ENCODE results near the gene NUP85.
"Not testable (repeated sequence)": the region's sequence is repeated elsewhere in the genome, so short reads cannot be mapped to it uniquely, and the experiment has no call there.

The NUP85 gene

DNA sequence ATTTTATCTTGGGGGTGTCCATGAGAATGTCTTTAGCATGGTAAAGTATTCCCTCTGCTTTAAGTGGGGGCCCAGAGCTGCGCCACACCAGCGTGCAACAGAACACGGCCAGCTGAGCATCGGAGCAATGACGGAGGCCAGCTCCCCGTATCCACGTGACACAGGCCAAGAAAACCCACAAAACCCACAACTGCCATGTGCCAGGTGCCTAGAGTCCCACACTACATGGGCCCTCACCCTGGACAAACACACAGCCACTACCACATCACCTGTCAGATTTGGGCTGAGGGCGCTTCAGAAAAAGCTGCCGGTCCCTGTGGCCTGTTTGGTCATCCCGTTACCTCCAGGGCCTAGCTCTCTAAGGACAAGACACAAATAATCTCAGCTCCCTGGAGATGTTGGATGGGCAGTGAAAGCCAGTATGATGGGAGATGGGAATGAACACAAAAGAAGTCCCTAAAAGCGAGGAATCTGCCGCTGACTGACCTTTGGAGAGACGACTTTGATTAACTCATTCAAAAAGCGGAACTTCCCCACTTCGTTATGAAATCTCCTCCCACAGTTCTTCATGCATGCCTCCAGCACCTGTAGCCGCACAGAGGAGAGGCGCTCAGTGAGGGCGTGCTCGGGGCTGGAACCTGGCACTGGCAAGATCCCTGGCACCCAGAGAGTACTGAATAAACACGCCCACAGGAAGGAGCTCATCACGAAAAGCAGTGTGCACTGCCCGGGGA is 38.8 kb downstream of the NUP85 start:
- Histone ChIP-seq H3K27ac (ENCODE audit: low read length) (no peak overlapping the region), H3K9me3 (ENCODE audit: control insufficient read depth, low read depth, low read length) (no peaks in the 10 kb centered on the region), H3K27me3 (ENCODE audit: control insufficient read depth, insufficient read depth, low read length) (no peaks in the 10 kb centered on the region), H3K4me1 (ENCODE audit: control insufficient read depth, low read depth, low read length) (no peaks in the 10 kb centered on the region), H3K36me3 (ENCODE audit: control insufficient read depth, low read depth, low read length) (peaks cover 43% of the 10 kb centered on the region), H3K4me3 (ENCODE audit: low read length) (no peak overlapping the region), H3K9ac (ENCODE audit: low read length) (no peak overlapping the region)

DNA sequence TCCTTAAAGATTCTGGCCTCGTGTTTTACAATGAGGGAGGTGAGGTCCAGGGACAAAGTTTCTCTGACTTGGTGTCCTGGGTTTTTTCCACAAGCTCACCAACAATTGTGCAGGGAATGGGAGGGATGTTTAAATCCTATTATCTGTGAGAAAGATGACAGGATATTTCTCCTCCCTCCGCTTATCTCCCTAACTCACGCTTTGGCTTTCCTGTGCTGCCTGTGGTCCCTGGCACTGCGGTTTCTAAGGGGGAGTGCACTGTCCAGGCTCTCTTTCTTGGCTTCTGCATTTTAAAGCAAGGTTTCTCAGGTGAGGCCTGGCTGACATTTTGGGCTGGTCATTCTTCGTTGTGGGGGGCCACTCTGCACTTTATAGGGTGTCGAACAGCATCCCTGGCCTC is 39.5 kb downstream of the NUP85 start:
- Histone ChIP-seq H3K4me1 (ENCODE audit: control insufficient read depth, low read depth, low read length) (no peaks in the 10 kb centered on the region), H3K27ac (ENCODE audit: low read length) (no peak overlapping the region), H3K27me3 (ENCODE audit: control insufficient read depth, insufficient read depth, low read length) (no peaks in the 10 kb centered on the region), H3K4me3 (ENCODE audit: low read length) (no peak overlapping the region), H3K9ac (ENCODE audit: low read length) (no peak overlapping the region), H3K36me3 (ENCODE audit: control insufficient read depth, low read depth, low read length) (peaks cover 43% of the 10 kb centered on the region), H3K9me3 (ENCODE audit: control insufficient read depth, low read depth, low read length) (no peaks in the 10 kb centered on the region)

DNA sequence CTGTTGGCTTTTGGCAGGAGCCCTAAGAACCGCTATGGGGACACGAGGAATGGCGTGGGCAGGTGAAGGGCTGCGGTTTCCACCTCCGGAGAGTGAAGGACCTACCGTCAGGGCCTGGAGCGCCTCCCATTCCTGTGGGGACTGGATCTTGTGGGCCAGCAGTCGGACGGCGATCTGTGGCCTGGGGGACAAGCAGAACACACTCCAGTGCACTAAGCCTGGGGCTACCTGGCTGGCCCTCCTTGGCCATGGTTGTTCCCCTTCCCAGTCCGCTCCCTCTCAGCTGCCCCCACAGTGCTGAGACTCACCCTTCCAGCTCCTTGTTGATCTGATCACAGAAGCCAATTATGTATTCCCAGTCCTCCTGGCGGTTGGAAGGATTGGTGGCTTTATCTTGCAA is 40.9 kb downstream of the NUP85 start:
- peaks cover 36% of the 10 kb centered on the region for H3K36me3 ChIP-seq (ENCODE audit: control insufficient read depth, low read depth, low read length)
- no peaks in the 10 kb centered on the region for H3K4me1 ChIP-seq (ENCODE audit: control insufficient read depth, low read depth, low read length)
- no peak overlapping the region for H3K9ac ChIP-seq (ENCODE audit: low read length)
- H3K27ac ChIP-seq (ENCODE audit: low read length), result no peak overlapping the region
- no peak overlapping the region for H3K4me3 ChIP-seq (ENCODE audit: low read length)
- H3K27me3 ChIP-seq (ENCODE audit: control insufficient read depth, insufficient read depth, low read length), result no peaks in the 10 kb centered on the region
- H3K9me3 ChIP-seq (ENCODE audit: control insufficient read depth, low read depth, low read length), result no peaks in the 10 kb centered on the region

DNA sequence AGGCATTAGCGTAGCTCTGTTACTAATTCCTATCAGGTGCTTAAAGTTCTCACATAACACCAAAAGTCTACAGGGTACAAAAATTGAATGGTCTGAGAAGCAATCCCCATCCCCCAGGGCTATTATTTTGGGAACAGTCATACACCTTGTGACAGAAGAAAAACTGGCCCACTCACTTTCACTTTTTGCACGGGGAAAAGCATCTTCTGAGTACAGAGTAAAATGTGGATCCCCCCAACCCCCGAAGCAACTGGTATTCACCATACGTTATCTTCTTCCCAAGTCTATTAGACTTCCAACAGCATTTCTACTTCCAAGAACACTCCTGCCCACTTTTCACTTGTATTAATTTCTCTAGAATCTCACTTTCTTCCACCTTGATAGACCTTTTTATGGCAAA is 44.1 kb downstream of the NUP85 start:
- H3K9me3 ChIP-seq (ENCODE audit: control insufficient read depth, low read depth, low read length), result no peaks in the 10 kb centered on the region
- H3K4me3 ChIP-seq (ENCODE audit: low read length), result no peak overlapping the region
- H3K9ac ChIP-seq (ENCODE audit: low read length), result no peak overlapping the region
- H3K27ac ChIP-seq (ENCODE audit: low read length), result no peak overlapping the region
- H3K4me1 ChIP-seq (ENCODE audit: control insufficient read depth, low read depth, low read length), result no peaks in the 10 kb centered on the region
- H3K36me3 ChIP-seq (ENCODE audit: control insufficient read depth, low read depth, low read length), result peaks cover 10% of the 10 kb centered on the region
- no peaks in the 10 kb centered on the region for H3K27me3 ChIP-seq (ENCODE audit: control insufficient read depth, insufficient read depth, low read length)

DNA sequence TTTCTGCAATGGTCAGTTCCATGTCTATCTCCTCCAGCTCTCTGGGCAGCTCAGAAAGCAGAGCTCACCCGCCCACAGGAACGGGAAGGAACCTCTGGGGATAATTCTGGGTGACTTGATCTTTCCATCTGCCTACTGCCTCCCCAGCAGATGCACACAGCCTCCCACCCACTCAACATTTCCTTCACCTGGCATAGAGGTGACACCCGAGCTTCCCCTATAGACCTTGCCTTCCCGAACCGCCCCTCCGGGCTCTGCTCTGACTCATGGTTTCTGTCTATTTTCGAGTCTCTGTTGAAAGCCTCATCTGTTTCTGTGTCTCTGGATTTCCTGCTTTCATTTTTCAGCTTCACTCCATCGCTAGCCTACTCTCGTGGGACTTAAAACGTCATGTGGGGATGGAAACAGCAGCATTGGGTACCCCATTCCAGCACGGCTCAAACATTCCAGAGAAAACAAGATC is 44.6 kb downstream of the NUP85 start:
- H3K27me3 ChIP-seq (ENCODE audit: control insufficient read depth, insufficient read depth, low read length), result no peaks in the 10 kb centered on the region
- no peaks in the 10 kb centered on the region for H3K9me3 ChIP-seq (ENCODE audit: control insufficient read depth, low read depth, low read length)
- H3K4me3 ChIP-seq (ENCODE audit: low read length), result no peak overlapping the region
- no peak overlapping the region for H3K27ac ChIP-seq (ENCODE audit: low read length)
- peaks cover 10% of the 10 kb centered on the region for H3K36me3 ChIP-seq (ENCODE audit: control insufficient read depth, low read depth, low read length)
- H3K9ac ChIP-seq (ENCODE audit: low read length), result no peak overlapping the region
- H3K4me1 ChIP-seq (ENCODE audit: control insufficient read depth, low read depth, low read length), result no peaks in the 10 kb centered on the region

DNA sequence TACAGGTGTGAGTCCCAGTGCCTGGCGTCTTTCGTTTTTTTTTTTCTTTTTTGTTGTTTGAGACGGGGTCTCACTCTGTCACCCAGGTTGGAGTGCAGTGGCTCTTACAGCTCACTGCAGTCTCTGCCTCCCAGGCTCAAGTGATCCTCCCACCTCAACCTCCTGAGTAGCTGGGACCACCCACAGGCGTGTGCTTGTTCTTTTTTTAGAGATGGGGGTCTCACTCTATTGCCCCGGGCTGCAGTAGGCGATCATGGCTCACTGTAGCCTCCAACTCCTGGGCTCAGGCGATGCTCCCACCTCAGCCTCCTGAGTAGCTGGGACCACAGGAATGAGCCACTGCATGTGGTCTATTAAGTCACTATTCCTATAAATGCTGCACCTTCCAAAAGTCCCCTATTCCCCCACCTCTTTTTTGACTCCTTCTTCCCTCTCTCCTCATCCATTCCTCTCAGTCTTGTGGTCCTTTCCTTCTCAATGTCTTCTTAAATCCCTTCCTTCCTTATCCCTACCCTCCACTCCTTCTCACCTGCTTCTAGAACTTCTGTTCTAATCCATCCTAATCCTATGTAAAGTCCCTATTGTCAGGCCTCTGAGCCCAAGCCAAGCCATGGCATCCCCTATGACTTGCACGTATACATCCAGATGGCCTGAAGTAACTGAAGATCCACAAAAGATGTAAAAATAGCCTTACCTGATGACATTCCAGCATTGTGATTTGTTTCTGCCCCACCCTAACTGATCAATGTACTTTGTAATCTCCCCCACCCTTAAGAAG is 46.7 kb downstream of the NUP85 start:
- Histone ChIP-seq H3K9ac (ENCODE audit: low read length) (no peak overlapping the region), H3K4me3 (ENCODE audit: low read length) (no peak overlapping the region), H3K36me3 (ENCODE audit: control insufficient read depth, low read depth, low read length) (no peaks in the 10 kb centered on the region), H3K9me3 (ENCODE audit: control insufficient read depth, low read depth, low read length) (no peaks in the 10 kb centered on the region), H3K4me1 (ENCODE audit: control insufficient read depth, low read depth, low read length) (no peaks in the 10 kb centered on the region), H3K27me3 (ENCODE audit: control insufficient read depth, insufficient read depth, low read length) (no peaks in the 10 kb centered on the region), H3K27ac (ENCODE audit: low read length) (no peak overlapping the region)

DNA sequence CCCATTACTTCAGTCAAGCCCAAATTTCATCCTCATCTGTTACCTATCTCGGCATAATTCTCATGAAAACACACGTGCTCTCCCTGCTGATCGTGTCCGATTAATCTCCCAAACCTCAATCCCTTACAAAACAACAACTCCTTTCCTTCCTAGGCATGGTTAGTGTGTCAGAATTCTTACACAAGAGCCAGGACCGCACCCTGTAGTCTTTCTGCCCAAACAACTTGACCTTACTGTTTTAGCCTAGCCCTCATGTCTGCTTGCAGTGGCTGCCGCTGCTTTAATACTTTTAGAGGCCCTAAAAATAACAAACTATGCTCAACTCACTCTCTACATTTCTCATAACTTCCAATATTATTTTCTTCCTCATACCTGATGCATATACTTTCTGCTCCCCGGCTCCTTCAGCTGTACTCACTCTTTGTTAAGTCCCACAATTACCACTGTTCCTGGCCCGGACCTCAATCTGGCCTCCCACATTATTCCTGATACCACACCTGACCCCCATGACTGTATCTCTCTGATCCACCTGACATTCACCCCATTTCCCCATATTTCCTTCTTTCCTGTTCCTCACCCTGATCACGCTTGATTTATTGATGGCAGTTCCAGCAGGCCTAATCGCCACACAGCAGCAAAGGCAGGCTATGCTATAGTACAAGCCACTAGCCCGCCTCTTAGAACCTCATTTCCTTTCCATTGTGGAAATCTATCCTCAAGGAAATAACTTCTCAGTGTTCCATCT is 50.6 kb downstream of the NUP85 start:
- H3K4me3 ChIP-seq (ENCODE audit: low read length); H3K9ac ChIP-seq (ENCODE audit: low read length); H3K27me3 ChIP-seq (ENCODE audit: control insufficient read depth, insufficient read depth, low read length); H3K9me3 ChIP-seq (ENCODE audit: control insufficient read depth, low read depth, low read length); H3K4me1 ChIP-seq (ENCODE audit: control insufficient read depth, low read depth, low read length); H3K36me3 ChIP-seq (ENCODE audit: control insufficient read depth, low read depth, low read length); H3K27ac ChIP-seq (ENCODE audit: low read length): not testable (repeated sequence)

DNA sequence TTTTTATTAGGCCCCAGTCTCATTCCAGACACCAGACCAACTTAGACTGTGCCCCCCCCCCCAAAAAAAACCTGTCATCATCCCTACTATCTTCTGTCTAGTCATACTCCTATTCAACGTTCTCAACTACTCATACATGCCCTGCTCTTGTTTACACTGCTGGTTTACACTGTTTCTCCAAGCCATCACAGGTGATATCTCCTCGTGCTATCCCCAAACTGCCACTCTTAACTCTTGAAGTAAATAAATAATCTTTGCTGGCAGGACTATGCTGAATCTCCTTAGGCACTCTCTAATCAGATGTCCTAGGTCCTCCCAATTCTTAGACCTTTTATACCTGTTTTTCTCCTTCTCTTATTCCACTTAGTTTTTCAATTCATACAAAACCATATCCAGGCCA is 51.7 kb downstream of the NUP85 start:
- H3K9me3 ChIP-seq (ENCODE audit: control insufficient read depth, low read depth, low read length); H3K27me3 ChIP-seq (ENCODE audit: control insufficient read depth, insufficient read depth, low read length): not testable (repeated sequence)

DNA sequence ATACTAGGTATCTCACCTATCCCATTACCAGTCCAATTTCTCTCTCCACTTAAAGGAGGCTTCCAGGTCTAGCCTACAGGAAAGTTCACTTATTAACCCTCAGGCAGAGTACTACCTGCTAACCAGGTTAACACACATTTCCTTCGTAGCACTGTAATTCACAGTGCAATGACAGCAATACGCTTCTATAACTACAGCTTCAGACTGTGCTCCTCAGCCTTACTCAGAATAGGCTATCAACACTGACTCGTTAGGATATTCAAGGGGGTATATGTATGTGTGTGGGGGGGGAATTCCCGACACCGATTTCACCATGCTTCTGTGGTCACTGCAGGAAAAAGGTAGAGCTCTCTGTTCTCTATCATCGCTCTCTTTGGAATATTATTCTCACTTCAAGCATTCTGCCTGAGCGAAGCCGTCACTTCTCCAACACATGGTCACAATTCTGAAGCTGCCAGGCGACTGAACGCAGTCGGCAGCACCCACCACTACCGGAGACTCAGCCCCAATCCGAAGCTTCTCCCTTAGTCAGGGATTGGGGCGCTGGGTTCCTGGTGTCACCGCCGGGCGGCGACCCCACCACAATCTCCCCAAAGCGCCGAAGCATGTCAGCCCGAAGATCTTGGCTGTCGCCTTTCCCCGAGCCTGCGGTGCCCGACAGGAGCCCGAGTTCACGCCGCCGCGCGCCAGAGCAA is 55.3 kb downstream of the NUP85 start:
- no peak overlapping the region for H3K27ac ChIP-seq (ENCODE audit: low read length)
- peak overlapping the region; percentile 95 for H3K9ac ChIP-seq (ENCODE audit: low read length)
- H3K4me3 ChIP-seq (ENCODE audit: low read length), result peak overlapping the region; percentile 88
- H3K27me3 ChIP-seq (ENCODE audit: control insufficient read depth, insufficient read depth, low read length), result no peaks in the 10 kb centered on the region
- H3K36me3 ChIP-seq (ENCODE audit: control insufficient read depth, low read depth, low read length), result peaks cover 24% of the 10 kb centered on the region
- H3K4me1 ChIP-seq (ENCODE audit: control insufficient read depth, low read depth, low read length), result no peaks in the 10 kb centered on the region
- no peaks in the 10 kb centered on the region for H3K9me3 ChIP-seq (ENCODE audit: control insufficient read depth, low read depth, low read length)

More for the DNA sequence above, 51.7 kb downstream of the NUP85 start:
- H3K36me3 ChIP-seq (ENCODE audit: control insufficient read depth, low read depth, low read length); H3K9ac ChIP-seq (ENCODE audit: low read length); H3K4me1 ChIP-seq (ENCODE audit: control insufficient read depth, low read depth, low read length); H3K4me3 ChIP-seq (ENCODE audit: low read length); H3K27ac ChIP-seq (ENCODE audit: low read length): not testable (repeated sequence)

DNA sequence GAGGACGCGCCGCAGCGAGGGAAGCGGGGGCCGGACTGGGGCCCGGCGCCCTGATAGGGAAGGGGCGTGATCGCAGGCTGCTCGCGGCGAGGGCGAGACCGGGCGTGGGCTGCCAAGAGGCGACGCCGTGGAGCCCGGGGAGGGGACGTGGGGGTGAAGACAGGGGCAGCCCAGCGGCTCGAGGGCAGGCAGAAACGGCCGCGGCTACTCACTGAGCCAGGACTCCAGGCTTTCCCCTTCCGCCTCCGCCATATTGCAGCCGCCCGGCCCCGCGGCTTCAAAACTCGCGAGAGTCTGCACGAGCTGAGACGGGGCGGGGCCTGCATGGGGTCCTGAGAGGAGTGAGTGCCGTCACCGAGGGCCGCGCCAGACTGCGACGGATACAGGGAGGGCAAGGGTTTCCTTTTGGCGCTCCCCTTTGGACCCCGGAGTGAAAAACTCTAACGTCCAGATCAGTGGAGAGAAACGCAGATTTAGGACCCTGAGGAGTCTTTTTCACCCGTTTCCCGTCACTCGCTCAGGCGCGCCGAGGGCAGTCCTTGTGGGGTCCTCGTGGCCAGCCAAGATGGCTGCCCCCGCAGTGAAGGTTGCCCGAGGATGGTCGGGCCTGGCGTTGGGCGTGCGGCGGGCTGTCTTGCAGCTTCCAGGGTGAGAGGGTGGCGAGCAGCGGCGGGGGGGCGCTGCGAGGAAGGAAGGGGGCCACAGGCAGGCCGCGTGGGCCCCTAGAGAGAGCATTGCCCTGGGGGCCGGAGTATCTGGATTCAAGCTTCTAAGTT is 56.0 kb downstream of the NUP85 start, which contains the start of the genes GGA3 and MRPS7:
TSS of gene GGA3 (minus strand) at position 271 of the 776 bp plus-strand sequence. CDS start at position 252, 19 bp downstream.
TSS of gene MRPS7 (plus strand) at position 544 of the 776 bp plus-strand sequence. CDS start at position 566, 22 bp downstream.
- H3K9me3 ChIP-seq (ENCODE audit: control insufficient read depth, low read depth, low read length), result no peaks in the 10 kb centered on the region
- H3K4me1 ChIP-seq (ENCODE audit: control insufficient read depth, low read depth, low read length), result no peaks in the 10 kb centered on the region
- H3K36me3 ChIP-seq (ENCODE audit: control insufficient read depth, low read depth, low read length), result peaks cover 32% of the 10 kb centered on the region
- peak within 1 kb of the TSS; percentile 95 for H3K9ac ChIP-seq (ENCODE audit: low read length)
- peak within 1 kb of the TSS; percentile 88 for H3K4me3 ChIP-seq (ENCODE audit: low read length)
- H3K27ac ChIP-seq (ENCODE audit: low read length), result peak within 1 kb of the TSS; percentile 96
- no peaks in the 10 kb centered on the region for H3K27me3 ChIP-seq (ENCODE audit: control insufficient read depth, insufficient read depth, low read length)
